ENCODE data around the gene HSPA4.

DNA sequence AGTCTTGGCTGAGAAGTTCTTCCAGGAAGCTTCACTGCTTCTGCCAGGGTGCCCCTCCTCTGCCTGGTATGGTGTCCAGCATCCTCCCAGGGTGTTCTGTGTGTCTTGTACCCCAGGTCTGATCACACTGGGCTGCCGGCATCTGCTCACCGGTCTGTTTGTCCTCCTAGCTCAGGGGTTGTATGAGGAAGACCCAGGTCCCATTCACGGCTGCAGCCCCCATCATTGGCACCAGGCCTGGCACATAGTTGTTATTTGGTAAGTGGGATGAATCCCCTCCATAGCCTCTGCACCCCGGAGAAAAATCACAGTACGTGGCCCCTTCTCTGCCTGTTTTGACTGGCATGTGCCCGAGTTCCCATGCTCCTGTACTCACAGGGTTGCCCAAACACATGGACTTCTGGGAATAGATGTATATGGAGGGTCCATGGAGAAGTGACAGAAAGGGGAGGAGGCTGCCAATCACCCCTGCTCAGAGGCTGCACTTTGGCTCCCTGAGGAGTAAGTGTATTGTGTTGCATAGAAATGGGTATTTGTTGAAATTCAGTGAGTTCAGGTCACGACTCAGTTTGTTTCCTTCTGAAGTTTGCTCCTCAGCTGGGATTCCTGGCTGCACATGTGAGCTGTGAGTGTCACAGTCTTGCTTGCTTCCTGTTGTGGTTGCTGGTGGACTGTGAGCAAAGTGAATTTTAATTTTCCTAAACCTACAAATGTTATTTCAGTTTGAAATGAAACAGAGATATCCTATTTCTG, 96.2 kb downstream of the HSPA4 start:
- no peak for TF ChIP-seq EP300 (IDR thresholded peaks at IDR 0.05)
- TF ChIP-seq, protein P1, sequence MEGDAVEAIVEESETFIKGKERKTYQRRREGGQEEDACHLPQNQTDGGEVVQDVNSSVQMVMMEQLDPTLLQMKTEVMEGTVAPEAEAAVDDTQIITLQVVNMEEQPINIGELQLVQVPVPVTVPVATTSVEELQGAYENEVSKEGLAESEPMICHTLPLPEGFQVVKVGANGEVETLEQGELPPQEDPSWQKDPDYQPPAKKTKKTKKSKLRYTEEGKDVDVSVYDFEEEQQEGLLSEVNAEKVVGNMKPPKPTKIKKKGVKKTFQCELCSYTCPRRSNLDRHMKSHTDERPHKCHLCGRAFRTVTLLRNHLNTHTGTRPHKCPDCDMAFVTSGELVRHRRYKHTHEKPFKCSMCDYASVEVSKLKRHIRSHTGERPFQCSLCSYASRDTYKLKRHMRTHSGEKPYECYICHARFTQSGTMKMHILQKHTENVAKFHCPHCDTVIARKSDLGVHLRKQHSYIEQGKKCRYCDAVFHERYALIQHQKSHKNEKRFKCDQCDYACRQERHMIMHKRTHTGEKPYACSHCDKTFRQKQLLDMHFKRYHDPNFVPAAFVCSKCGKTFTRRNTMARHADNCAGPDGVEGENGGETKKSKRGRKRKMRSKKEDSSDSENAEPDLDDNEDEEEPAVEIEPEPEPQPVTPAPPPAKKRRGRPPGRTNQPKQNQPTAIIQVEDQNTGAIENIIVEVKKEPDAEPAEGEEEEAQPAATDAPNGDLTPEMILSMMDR (IDR thresholded peaks at IDR 0.05): no peak
- TF ChIP-seq POLR2A (IDR thresholded peaks at IDR 0.05): no peak
- no peak for TF ChIP-seq POLR2AphosphoS5 (IDR thresholded peaks at IDR 0.05)
